Measurements from ENCODE around the gene FRMD4A. TPM values are rescaled to one million over a fixed set of nuclear protein-coding genes. Genes with fewer than 3 reads are reported as not detected.

The FRMD4A gene
- total RNA-seq, 1 experiment from 2014 or later, result 7.1 TPM

DNA sequence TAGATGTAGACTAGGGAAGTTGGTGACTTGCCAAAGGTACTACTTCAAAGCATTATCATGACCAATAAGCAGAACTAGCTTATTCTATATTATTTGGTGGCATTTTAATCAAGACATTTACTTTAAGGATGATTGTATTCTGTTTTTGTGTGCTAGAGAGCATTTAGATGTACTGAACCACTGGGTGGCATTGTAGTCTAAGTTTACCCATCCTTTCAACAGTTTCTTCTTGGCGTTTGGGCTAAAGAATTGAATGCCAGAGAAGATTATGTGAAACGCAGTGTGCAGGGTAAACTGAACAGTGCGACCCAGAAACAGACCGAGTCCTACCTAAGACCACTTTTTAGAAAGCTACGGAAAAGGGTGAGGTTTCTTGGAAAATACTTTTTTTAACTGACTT lies 717.2 kb downstream of the FRMD4A start:
- POLR2A ChIA-PET (ENCODE audit: unreplicated experiment), result no interaction called here
- no peak overlapping the region for H3K27ac ChIP-seq (ENCODE audit: low read length)
- H3K4me3 ChIP-seq (ENCODE audit: low read length), result no peak overlapping the region
- no peak overlapping the region for H3K9ac ChIP-seq (ENCODE audit: low read length)
- TF ChIP-seq EZH2phosphoT487 (IDR thresholded peaks at IDR 0.05; ENCODE audit: borderline replicate concordance, low read length) (no peak), EZH2 (IDR thresholded peaks at IDR 0.05; ENCODE audit: low read length, unreplicated experiment) (no peak)
- TF ChIP-seq, protein P1, sequence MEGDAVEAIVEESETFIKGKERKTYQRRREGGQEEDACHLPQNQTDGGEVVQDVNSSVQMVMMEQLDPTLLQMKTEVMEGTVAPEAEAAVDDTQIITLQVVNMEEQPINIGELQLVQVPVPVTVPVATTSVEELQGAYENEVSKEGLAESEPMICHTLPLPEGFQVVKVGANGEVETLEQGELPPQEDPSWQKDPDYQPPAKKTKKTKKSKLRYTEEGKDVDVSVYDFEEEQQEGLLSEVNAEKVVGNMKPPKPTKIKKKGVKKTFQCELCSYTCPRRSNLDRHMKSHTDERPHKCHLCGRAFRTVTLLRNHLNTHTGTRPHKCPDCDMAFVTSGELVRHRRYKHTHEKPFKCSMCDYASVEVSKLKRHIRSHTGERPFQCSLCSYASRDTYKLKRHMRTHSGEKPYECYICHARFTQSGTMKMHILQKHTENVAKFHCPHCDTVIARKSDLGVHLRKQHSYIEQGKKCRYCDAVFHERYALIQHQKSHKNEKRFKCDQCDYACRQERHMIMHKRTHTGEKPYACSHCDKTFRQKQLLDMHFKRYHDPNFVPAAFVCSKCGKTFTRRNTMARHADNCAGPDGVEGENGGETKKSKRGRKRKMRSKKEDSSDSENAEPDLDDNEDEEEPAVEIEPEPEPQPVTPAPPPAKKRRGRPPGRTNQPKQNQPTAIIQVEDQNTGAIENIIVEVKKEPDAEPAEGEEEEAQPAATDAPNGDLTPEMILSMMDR (conservative IDR thresholded peaks at IDR 0.05; ENCODE audit: low read depth, low read length), result peak; percentile 40; the same call in 1 of the 2 replicates
- H3F3A ChIP-seq (ENCODE audit: low read length, unreplicated experiment), result no peaks in the 10 kb centered on the region
- H3K9me2 ChIP-seq (replicated peaks; ENCODE audit: low read length), result no peaks in the 10 kb centered on the region
- no peaks in the 10 kb centered on the region for H3K9me3 ChIP-seq (ENCODE audit: low read length)
- ATAC-seq (peak; percentile 27; the same call in 1 of the 2 replicates), DNase-seq (peak; percentile 7)
- H3K36me3 ChIP-seq (ENCODE audit: low read depth, low read length), result no peaks in the 10 kb centered on the region
- H3K27me3 ChIP-seq (ENCODE audit: low read length), result no peaks in the 10 kb centered on the region
- no peak overlapping the region for H3K4me2 ChIP-seq (ENCODE audit: low read length)
- no peaks in the 10 kb centered on the region for H3K4me1 ChIP-seq (ENCODE audit: insufficient read depth, low read length)
- no TSS peak for BruUV-seq (replicated peaks)
- H4K20me1 ChIP-seq (ENCODE audit: low read length), result no peaks in the 10 kb centered on the region
- H3K79me2 ChIP-seq (ENCODE audit: low read length), result no peaks in the 10 kb centered on the region
- intact Hi-C loops (cut with micrococcal nuclease), result loop anchor here (1.0 kb wide), 1 partner anchor 165 kb away; no protein-coding TSS in a partner anchor
- no peak overlapping the region for H2AFZ ChIP-seq (ENCODE audit: low read length)
- CTCF ChIA-PET, result interaction anchor here (0.5 kb wide), 1 partner anchor 10 kb away, joined by 4 read pairs; no protein-coding TSS in a partner anchor

- ATAC-seq, result no peak
- H3K79me2 ChIP-seq (ENCODE audit: low read length), result no peaks in the 10 kb centered on the region
- no peaks in the 10 kb centered on the region for H4K20me1 ChIP-seq (ENCODE audit: low read length)
- H3K27ac ChIP-seq (ENCODE audit: low read length), result no peak overlapping the region
- no peaks in the 10 kb centered on the region for H3F3A ChIP-seq (ENCODE audit: low read length, unreplicated experiment)
- CTCF ChIA-PET, result interaction anchor here (0.6 kb wide), 1 partner anchor 95 kb away, joined by 6 read pairs; no protein-coding TSS in a partner anchor
- H3K4me1 ChIP-seq (ENCODE audit: insufficient read depth, low read length), result no peaks in the 10 kb centered on the region
- H3K9me2 ChIP-seq (replicated peaks; ENCODE audit: low read length), result no peaks in the 10 kb centered on the region
- H3K9ac ChIP-seq (ENCODE audit: low read length), result no peak overlapping the region
- no peaks in the 10 kb centered on the region for H3K27me3 ChIP-seq (ENCODE audit: low read length)
- no peaks in the 10 kb centered on the region for H3K9me3 ChIP-seq (ENCODE audit: low read length)
- no peak overlapping the region for H3K4me2 ChIP-seq (ENCODE audit: low read length)
- no peak for DNase-seq
- intact Hi-C loops (cut with micrococcal nuclease), result loop anchor here (1.0 kb wide), 1 partner anchor 165 kb away; no protein-coding TSS in a partner anchor
- POLR2A ChIA-PET (ENCODE audit: unreplicated experiment), result no interaction called here
- BruUV-seq (replicated peaks), result no TSS peak
- H3K36me3 ChIP-seq (ENCODE audit: low read depth, low read length), result no peaks in the 10 kb centered on the region
- H2AFZ ChIP-seq (ENCODE audit: low read length), result no peak overlapping the region
- TF ChIP-seq, protein P1 (conservative IDR thresholded peaks at IDR 0.05; ENCODE audit: low read depth, low read length), result no peak
- no peak for TF ChIP-seq EZH2 (IDR thresholded peaks at IDR 0.05; ENCODE audit: low read length, unreplicated experiment)
- TF ChIP-seq EZH2phosphoT487 (IDR thresholded peaks at IDR 0.05; ENCODE audit: borderline replicate concordance, low read length), result no peak
- H3K4me3 ChIP-seq (ENCODE audit: low read length), result no peak overlapping the region
Measured at GRCh38 chr10:13612654-13613373, 717.9 kb downstream of the FRMD4A start.

DNA sequence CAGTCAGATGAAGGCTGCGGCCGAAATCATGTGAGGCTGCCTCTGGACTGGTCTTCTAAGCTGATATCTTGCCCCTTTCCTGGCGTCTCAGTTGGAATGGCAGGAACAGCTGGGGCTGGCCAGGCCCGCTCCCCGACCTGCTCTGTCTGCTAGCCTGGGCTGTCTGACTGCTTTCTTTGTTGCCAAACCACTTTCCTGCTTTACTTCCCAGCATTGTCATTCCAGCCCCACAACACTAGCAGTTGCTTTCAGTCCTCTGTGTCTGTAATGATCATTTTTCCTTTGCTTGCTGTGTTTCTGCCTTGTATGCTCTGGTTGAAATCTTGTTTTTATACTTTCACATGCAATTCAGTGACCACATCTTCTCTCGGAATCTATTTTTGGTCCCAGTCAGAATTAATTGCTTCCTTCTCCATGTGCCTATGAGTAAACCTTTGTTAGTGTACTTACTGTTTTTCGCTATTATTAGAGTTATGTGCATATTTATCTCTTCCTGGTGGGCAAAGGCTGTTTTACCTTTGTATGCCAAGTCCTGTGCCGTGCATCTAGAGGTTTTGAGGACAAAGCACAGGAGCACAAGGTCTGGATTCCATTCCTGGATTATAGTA lies 722.4 kb downstream of the FRMD4A start:
- no peak overlapping the region for H3K4me3 ChIP-seq (ENCODE audit: low read length)
- TF ChIP-seq EZH2phosphoT487 (IDR thresholded peaks at IDR 0.05; ENCODE audit: borderline replicate concordance, low read length) (no peak), EZH2 (IDR thresholded peaks at IDR 0.05; ENCODE audit: low read length, unreplicated experiment) (no peak)
- TF ChIP-seq, protein P1 (conservative IDR thresholded peaks at IDR 0.05; ENCODE audit: low read depth, low read length), result no peak
- CTCF ChIA-PET, result no interaction called here
- H3K36me3 ChIP-seq (ENCODE audit: low read depth, low read length), result no peaks in the 10 kb centered on the region
- DNase-seq (no peak), ATAC-seq (no peak)
- H3K27me3 ChIP-seq (ENCODE audit: low read length), result no peaks in the 10 kb centered on the region
- H3K27ac ChIP-seq (ENCODE audit: low read length), result no peak overlapping the region
- no peaks in the 10 kb centered on the region for H3F3A ChIP-seq (ENCODE audit: low read length, unreplicated experiment)
- no peaks in the 10 kb centered on the region for H3K79me2 ChIP-seq (ENCODE audit: low read length)
- no peak overlapping the region for H3K4me2 ChIP-seq (ENCODE audit: low read length)
- H3K9me3 ChIP-seq (ENCODE audit: low read length), result no peaks in the 10 kb centered on the region
- H2AFZ ChIP-seq (ENCODE audit: low read length), result no peak overlapping the region
- no peaks in the 10 kb centered on the region for H3K4me1 ChIP-seq (ENCODE audit: insufficient read depth, low read length)
- H4K20me1 ChIP-seq (ENCODE audit: low read length), result no peaks in the 10 kb centered on the region
- intact Hi-C loops (cut with micrococcal nuclease), result no loop called here
- BruUV-seq (replicated peaks), result no TSS peak
- no peak overlapping the region for H3K9ac ChIP-seq (ENCODE audit: low read length)
- no peaks in the 10 kb centered on the region for H3K9me2 ChIP-seq (replicated peaks; ENCODE audit: low read length)
- POLR2A ChIA-PET (ENCODE audit: unreplicated experiment), result no interaction called here
